GM13977 (cell line): ENCODE results near the gene HOTAIR.

Source experiments
- DNase-seq: peaks from one replicate; pipeline ENCODE4 v3.0.0; 2012; ENCODE audit warnings: low spot score
- CTCF ChIP-seq: IDR thresholded peaks from 2 replicates; pipeline ENCODE4 v1.5.1; 2012; ENCODE audit warnings: mild to moderate bottlenecking, control low read depth; ENCODE audit not compliant: insufficient read depth; ENCODE audit errors: extremely low read depth, missing control alignments
- in situ Hi-C: fragments of 300-500 bp; cut with MboI; formaldehyde crosslinking; loops from one replicate; pipeline ENCODE4 v1.12.0; 2022; ENCODE audit warnings: low sequenced_read_pairs, low pct_unique_long_range_greater_than_20kb, mixed read lengths, inconsistent platforms; ENCODE audit not compliant: unreplicated experiment

The HOTAIR gene

GRCh38 chr12:54002915-54003389, 28.2 kb upstream of the HOTAIR start:
- DNase-seq: no peak

GRCh38 chr12:54002278-54002914, 27.6 kb upstream of the HOTAIR start:
- DNase-seq: no peak
- TF ChIP-seq CTCF: no peak
- in situ Hi-C loops: loop anchor here (25.0 kb wide), 1 partner anchor 360 kb away; the partner anchor contains the start of gene GPR84

More at GRCh38 chr12:54002915-54003389, 28.2 kb upstream of the HOTAIR start:
- TF ChIP-seq CTCF: no peak
- in situ Hi-C loops: loop anchor here (25.0 kb wide), 1 partner anchor 359 kb away; the partner anchor contains the start of gene GPR84

- in situ Hi-C loops: loop anchor here (25.0 kb wide), 1 partner anchor 361 kb away; the partner anchor contains the start of gene GPR84
- no peak for TF ChIP-seq CTCF
- DNase-seq: no peak
Measured at GRCh38 chr12:54001283-54002187, 26.8 kb upstream of the HOTAIR start.

- in situ Hi-C loops: loop anchor here (25.0 kb wide), 1 partner anchor 362 kb away; the partner anchor contains the start of gene GPR84
- TF ChIP-seq CTCF: no peak
- no peak for DNase-seq
Measured at GRCh38 chr12:54000116-54001114, 25.7 kb upstream of the HOTAIR start, which contains the start of gene HOXC9. TSS of gene HOXC9 (plus strand) at chr12:54000161. CDS start at chr12:54000189, 28 bp downstream.

- DNase-seq: no peak
- no peak for TF ChIP-seq CTCF
- in situ Hi-C loops: loop anchor here (25.0 kb wide), 1 partner anchor 363 kb away; the partner anchor contains the start of gene GPR84
Measured at GRCh38 chr12:53999559-54000115, 24.9 kb upstream of the HOTAIR start.

GRCh38 chr12:53998900-53999236, 24.1 kb upstream of the HOTAIR start:
- TF ChIP-seq CTCF: no peak
- no peak for DNase-seq
- in situ Hi-C loops: no loop called here
